HG03378 (cell line): ENCODE results near the gene AKR1D1.

ENCODE experiments used
- ATAC-seq: cut with Tn5 transposase; IDR thresholded peaks from one replicate; pipeline ENCODE4 v1.9.1; 2021; ENCODE audit warnings: mild to moderate bottlenecking, moderate library complexity; ENCODE audit not compliant: unreplicated experiment

Gene AKR1D1

GRCh38 chr7:138161600-138162081 lies 85.4 kb downstream of the AKR1D1 start:
- ATAC-seq = peak; percentile 99

- no peak for ATAC-seq
These were observed 86.0 kb downstream of the AKR1D1 start for GRCh38 chr7:138162236-138162635.

- ATAC-seq = no peak
These were observed 87.5 kb downstream of the AKR1D1 start for GRCh38 chr7:138163800-138164199.

GRCh38 chr7:138164804-138165203 lies 88.5 kb downstream of the AKR1D1 start:
- no peak for ATAC-seq

GRCh38 chr7:138166681-138167080 lies 90.4 kb downstream of the AKR1D1 start:
- no peak for ATAC-seq

- ATAC-seq = no peak
These were observed 91.0 kb downstream of the AKR1D1 start for GRCh38 chr7:138167222-138167621.

GRCh38 chr7:138167869-138168296 lies 91.6 kb downstream of the AKR1D1 start:
- no peak for ATAC-seq
